SHP77 treated with DMSO at 0.1 percent for 48 hours (cell line): ENCODE results near the gene CENPU.
"Not testable (repeated sequence)": the region's sequence is repeated elsewhere in the genome, so short reads cannot be mapped to it uniquely, and the experiment has no call there.

Experiments
- DNase-seq: peaks from one replicate; lab custom pipeline; 2025; lab: John Stamatoyannopoulos, UW

Gene CENPU

GRCh38 chr4:184752496-184753275, 18.8 kb upstream of the CENPU start:
- DNase-seq = no peak

DNA sequence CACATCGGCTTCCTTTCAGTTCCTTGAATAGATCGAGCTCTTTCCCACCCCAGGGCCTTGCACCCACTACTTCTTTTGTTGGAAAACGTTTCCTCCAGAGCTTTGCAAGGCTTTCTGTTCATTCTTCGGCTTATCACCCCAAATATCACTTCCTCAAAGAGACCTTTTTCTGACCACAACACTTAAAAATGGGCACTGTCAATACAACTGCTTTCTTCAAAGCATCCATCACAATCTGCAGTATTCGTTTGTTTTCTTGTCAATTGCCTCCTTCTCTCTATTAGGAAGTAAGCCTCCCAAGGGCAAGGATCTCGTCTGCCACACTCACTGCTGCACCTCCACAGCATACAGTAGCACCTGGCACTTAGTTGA, 17.7 kb upstream of the CENPU start:
- DNase-seq = no peak

GRCh38 chr4:184750926-184751584, 17.2 kb upstream of the CENPU start:
- DNase-seq = no peak

DNA sequence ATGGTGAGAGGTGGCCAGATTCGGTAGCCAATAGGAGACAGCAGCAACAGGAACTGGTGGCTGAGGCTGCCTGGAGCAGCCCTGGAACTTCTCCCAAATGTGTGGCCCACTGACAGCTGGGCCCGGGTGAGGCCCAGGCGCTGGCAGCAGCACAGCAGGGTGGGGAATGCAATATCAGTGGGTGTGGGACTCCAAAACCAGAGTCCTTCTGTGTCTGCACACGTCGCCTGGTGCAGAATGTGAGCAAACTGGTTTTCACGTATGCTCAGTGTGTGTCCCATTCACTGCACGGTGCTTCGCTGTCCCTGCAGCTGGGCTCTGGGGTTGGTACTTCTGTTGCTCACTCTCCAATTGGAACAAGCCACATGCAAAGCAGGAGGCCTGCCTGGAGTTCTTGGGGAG, 14.4 kb upstream of the CENPU start:
- no peak for DNase-seq

DNA sequence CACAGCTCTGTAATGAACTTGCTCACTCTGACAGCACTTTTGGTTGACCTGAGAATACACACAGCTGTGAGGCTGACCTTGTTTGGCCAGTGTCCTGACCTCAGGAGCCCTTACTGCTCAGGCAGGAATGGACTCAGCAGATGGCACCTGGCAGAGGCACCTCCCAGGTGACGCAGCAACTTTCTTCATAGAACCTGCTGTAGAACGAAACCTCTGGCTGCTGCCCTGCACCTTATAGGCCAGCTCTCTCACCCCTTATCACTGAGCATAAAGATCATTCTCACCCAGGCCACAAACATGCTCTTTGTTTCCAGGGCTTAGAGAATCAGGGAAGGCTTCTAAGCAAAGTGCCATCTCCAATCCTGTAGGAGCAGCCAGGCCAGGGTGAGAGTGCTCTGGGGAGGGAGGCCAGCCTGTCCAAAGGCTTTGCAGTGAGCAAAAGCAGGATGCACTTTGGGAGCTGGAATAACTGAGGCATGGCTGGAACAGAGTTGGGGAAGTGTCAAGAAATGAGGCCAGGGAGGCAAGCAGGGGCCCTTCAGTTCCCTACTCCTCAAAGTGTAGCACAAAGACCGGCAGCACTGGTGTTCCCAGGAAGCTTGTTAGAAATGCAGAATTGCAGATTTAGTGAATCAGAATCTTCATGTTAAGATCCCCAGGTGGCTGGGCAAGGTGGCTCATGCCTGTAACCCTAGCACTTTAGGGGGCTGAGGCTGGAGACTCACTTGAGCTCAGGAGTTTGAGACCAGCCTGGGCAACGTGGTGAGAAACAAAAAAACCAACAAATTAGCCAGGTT, 13.3 kb upstream of the CENPU start:
- DNase-seq = no peak

GRCh38 chr4:184745831-184746795, 12.2 kb upstream of the CENPU start:
- peak; percentile 0 for DNase-seq

- DNase-seq = no peak
Observed at GRCh38 chr4:184744236-184744635, 10.3 kb upstream of the CENPU start.

GRCh38 chr4:184743650-184744049, 9.8 kb upstream of the CENPU start:
- DNase-seq = no peak

GRCh38 chr4:184741651-184742050, 7.8 kb upstream of the CENPU start:
- DNase-seq = not testable (repeated sequence)

- no peak for DNase-seq
Observed at GRCh38 chr4:184740980-184741391, 7.1 kb upstream of the CENPU start.

DNA sequence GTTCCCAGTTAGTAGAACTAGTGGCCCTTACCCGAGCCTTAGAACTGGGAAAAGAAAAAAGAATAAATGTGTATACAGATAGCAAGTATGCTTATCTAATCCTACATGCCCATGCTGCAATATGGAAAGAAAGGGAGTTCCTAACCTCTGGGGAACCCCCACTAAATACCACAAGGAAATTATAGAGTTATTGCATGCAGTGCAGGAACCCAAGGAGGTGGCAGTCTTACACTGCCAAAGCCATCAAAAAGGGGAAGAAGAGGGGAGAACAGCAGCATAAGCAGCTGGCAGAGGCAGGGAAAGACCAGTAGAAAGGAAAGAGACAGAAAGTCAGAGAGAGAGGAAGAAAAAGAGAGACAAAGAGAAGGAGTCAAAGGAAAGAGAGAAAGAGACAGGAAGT, 5.7 kb upstream of the CENPU start:
- DNase-seq = not testable (repeated sequence)

DNA sequence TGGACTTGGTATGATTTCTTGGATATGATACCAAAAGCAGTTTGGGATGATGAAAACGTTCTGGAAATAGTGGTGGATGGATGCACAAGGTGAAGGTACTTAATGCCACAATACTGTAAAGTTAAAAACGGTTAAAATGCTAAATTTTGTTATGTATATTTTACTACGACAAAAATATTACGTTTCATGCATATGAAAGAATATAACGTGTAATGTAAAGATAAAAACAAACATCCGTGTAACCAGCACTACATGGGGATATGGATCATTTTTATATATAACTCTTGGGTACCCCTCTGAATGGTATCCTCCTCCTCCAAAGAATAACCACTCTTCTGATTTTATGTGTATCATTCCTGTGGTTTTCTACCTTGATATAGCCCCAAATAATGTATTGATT, 862 bp upstream of the CENPU start:
- no peak for DNase-seq

DNA sequence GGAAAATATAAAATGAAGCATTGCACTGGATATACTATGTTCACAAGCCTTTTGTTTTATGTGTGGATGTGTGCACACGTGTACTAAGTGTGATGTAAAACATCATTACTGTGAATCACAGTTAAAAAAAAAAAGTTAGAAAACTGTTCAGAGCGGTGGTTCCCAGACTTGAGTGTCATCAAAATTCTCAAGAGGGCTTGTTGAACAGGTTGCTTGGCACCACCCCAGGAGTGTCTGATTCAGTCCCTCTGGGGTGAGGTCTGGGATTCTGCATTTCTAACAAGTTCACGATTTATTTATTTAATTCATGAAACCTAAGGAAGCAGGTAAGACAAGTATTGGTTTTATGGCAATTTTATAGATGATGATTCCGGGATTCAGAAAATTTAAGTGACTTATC, 1.8 kb downstream of the CENPU start:
- DNase-seq = no peak

- no peak for DNase-seq
Observed at GRCh38 chr4:184731056-184731455, 2.8 kb downstream of the CENPU start.

DNA sequence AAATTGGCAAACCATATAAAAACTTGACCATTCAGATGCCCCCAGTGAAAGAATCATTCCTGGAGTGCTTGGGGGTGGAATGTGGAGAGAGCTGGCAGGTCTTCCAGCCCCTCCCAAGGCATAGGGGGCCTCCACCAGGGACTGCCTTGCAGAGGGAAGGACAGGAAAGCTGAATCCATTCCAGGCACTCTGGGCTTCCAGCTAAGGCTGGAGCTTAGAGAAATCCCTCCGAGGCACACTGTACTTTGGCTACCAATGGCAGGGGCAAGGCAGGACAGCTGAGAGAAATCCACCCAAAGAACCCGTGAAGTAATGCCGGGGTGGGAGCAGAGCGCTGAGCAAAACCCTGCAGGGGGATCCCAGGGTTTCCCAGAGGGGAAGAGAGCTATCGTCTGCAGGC, 4.0 kb downstream of the CENPU start:
- DNase-seq = no peak

GRCh38 chr4:184728858-184729257, 5.0 kb downstream of the CENPU start:
- no peak for DNase-seq

DNA sequence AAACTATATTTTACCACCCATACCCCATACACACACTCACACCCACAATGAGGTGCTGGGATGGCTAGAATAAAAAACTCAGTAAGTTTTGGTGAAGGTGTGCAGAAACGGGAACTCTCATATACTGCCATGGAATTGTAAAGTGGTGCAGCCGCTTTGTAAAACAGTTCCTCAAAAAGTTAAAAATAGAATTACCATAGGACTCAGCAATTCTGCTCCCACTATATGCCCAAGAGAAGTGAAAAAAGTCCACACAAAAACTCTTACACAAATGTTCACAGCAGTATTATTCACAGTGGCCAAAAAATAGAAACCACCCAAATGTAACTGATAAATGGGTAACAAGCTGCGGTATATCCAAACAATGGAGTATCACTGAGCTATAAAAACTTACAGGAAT, 6.5 kb downstream of the CENPU start:
- DNase-seq = no peak

DNA sequence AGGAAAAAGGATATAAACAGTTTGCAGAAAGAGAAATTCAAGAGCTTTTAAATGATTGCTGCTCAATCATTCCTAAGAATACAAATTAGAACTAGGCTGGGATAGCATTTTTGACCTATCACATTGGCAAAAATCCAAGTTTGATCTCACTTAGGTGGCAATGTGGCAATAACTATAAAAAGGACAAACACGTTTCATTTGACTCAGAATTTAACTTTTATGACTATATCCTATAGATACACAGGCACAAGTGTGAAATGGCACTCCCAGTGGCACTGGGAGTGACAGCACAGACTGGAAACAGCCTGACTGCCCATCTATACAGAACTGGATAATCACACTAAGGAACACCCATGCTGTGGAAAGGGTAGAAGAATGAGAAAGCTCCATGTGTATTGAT, 11.1 kb downstream of the CENPU start:
- DNase-seq = no peak

DNA sequence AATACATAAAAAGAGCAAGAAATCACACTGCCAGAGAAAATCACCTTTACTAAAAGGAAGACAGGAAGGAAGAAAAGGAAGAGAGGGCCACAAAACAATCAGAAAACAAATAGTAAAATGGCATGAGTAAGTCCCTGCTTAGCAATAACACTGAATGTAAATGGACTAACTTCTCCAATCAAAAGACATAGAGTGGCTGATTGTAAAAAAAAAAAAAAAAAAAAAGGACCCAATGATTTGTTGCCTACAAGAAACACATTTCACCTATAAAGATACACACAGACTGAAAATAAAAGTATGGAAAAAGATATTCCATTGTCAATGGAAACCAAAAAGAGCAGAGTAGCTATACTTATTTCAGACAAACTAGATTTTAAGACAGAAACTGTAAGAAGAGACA, 12.6 kb downstream of the CENPU start:
- no peak for DNase-seq

DNA sequence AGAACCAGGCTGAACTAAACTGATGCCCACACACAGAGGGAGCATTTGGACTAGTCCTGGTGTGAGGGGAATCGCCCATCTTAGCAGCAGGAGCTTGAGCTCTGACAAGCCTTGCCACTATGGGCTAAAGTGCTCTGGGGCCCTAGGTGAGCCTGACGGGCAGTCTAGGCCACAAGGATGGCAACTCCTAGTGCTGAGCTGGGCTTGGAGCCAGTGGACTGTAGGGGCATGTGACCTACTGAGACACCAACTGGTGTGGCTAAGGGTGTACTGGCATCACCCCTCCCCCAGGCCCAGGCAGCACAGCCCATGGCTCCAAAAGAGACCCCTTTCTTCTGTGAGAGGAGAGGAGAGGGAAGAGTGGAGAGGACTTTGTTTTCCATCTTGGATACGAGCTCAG, 14.5 kb downstream of the CENPU start:
- no peak for DNase-seq

- no peak for DNase-seq
Observed at GRCh38 chr4:184715526-184715925, 18.4 kb downstream of the CENPU start.

DNA sequence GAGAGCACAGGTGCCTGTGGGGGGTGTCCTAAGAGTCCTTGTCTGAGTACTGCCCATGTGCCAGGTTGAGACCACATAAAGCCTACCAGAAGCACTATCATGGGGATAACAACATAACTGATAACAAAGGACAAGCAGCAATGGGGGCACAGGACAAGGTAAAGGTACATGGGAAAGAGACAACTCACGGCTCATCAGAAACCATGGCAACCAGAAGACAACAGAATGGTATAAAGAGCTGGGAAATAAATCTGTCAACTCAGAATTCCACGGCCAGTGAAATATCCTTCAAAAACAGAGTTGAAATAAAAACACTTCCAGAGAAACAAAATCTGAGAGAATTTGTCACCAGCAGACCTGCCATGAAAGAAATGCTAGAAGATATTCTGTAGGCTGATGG, 20.0 kb downstream of the CENPU start:
- DNase-seq = no peak
